Stimulated activated CD4-positive, alpha-beta T cell treated with anti-CD3 and anti-CD28 coated beads, TNF-alpha, amount 100 ng/mL, for 24 hours (primary cell): ENCODE data around the gene PHLDB3.
A peak's percentile ranks its signal among the peaks of the same experiment; 100 is the strongest.
"Not testable (repeated sequence)": the region's sequence is repeated elsewhere in the genome, so short reads cannot be mapped to it uniquely, and the experiment has no call there.

Experiments
- DNase-seq, 3 experiments: peaks; one replicate each; pipeline ENCODE4 v3.0.0-alpha.2; 2020; ENCODE audit warnings: low read depth in 3 of 3

PHLDB3 gene

DNA sequence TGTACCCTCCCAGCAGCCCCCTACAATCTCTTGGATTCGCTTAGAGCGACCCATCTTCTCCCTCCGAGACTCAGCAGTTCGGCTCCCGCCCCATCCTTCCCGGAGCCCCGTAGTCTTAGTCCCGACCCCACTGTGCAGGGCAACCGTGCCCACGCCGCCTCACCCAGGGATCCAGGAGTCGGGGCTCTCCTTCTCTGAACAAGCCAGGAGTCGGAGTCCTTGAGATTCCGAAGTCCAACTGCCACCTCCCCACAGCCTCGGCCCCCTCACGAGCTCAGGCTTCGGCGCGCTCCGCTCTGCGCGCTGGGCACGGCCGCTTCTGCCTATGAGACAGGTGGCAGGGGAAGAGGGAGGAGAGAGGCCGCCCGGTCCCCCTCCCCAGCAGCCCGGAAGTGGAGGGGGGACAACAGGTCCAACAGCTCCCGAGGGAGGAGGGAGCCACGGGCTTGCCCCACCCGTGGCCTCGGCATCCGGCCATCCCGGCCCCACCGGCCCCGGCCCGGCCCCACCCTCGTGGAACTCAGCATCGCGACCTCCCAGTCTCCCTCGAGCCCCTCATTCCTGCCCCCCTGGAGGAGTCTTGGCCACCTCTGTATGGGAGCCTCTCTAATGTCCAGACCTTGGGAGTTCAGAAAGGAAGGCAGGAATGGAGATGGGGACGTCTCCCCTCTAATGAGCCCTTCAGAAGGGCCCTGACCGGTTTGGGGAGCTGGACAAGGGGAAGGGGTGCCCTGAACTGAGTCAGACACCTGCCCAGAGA lies at the start of gene PHLDB3:
PHLDB3 (minus strand) TSS at position 321 of the 760 bp plus-strand sequence. CDS start 628 bp downstream, outside the sequence.
- DNase-seq = peak in 1 of 3 experiments; percentile 37

DNA sequence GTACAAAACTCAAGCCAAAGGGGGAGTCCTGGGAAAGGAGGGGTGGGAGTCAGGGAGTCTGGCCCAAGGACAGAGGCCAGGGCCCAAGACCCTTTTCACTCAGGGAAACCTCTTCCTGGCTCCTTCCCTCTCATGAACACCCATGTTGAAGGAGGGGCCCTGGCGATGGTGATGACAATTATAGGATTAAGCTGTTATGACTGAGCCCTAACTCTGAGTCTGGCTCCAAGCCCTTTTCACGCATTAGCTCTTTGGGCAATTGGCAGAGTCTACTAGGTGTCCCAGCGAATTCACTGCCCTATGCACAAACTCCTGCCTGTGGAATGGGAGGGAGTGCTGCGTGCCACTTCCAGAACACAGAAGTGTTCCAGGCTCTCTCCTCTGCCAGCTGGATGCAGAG lies 49.1 kb upstream of the PHLDB3 start:
- no peak for DNase-seq

DNA sequence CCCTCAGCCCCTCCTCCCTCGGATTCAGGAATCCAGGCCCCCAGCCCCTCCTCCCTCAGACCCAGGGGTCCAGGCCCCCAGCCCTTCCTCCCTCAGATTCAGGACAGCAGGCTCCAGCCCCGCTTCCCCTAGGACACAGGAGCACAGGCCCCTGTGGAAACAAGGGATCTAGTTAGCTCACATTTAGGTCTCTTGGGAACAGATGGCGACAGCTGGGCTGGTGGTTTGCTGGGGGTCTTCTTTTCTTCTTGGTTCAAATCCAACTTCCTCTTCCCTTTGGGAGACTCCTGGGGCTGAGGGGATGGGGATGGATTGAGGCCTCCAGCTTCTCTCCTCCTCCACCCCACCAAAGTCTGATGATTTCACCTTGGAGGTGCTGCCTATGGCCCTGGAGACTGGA lies 48.1 kb upstream of the PHLDB3 start:
- DNase-seq = no peak

DNA sequence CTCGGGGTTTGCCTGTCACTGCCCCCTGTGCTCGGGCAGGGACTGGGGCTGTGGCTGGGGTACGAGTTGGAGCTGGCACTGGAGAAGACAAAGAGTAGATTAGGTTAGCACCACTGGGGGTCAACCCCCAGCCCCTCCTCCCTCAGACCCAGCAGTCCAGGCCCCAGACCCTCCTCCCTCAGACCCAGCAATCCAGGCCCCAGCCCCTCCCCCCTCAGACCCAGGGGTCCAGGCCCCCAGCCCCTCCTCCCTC lies 47.6 kb upstream of the PHLDB3 start:
- no peak for DNase-seq

DNA sequence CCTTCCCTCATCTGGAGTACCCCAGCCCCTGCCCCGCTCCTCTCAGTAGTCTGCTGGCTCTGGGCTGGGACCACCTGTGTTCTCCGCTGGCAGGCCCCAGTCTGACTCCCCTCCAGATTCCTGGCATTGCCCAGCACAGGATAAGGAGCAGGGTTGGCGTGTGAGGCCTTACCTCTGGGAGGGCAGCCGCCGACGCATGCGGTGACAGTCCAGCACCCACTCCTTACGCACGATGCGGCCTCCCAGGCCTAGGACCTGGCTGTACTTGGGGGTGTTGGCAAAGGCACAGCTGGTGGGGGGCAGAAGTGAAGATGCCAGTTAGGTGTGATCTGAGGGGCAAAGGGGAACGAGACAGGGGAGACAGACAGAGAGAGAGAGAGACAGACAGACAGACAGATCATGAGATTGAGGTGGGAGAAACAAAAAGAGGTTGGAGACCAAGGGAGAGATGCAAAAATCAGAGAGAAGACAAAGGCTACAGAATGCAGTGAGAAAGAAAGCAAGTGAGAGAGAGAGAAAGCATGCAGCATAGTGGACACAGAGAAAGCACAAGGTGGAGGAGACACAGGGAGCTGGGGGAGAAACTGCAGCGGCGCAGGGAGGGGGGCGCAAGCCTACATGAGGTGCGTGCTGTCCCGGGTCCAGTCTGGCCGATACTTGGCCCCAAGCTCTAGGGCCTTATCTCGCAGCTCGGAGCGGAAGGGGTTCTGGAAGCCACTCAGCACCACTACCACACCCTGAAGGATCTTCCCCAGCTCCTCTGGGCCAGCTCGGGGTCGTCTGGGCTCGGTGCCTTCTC lies 47.1 kb upstream of the PHLDB3 start:
- no peak for DNase-seq

DNA sequence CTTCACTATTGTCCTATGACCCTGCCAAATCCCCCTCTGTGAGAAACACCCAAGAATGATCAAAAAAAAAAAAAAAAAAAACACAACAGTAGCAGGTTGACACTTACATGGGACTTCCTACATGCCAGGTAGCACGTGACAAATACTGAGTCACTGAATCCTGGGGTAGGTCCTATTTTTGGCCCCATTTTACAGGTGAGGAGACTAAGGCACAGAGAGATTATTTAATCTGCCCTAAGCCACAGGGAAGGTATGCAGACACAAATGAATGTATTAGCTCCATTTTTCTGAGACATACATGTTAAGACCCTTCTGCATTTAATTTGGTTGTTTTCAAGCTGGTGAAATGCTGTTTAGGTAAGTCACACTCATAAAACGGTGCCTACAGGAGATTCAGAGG lies 44.2 kb upstream of the PHLDB3 start:
- no peak for DNase-seq

DNA sequence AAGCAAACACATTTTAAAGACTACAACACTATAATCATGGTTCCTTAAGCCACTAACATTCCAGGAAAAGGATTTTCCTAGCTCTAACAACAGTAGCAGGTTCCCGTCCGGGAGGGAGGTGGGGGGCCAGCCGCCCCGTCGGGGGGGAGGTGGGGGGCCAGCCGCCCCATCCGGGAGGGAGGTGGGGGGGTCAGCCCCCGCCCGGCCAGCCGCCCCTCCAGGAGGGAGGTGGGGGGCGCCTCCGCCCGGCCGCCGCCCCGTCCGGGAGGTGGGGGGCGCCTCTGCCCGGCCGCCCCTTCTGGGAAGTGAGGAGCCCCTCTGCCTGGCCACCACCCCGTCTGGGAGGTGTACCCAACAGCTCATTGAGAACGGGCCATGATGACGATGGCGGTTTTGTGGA lies 43.4 kb upstream of the PHLDB3 start:
- DNase-seq = not testable (repeated sequence)

DNA sequence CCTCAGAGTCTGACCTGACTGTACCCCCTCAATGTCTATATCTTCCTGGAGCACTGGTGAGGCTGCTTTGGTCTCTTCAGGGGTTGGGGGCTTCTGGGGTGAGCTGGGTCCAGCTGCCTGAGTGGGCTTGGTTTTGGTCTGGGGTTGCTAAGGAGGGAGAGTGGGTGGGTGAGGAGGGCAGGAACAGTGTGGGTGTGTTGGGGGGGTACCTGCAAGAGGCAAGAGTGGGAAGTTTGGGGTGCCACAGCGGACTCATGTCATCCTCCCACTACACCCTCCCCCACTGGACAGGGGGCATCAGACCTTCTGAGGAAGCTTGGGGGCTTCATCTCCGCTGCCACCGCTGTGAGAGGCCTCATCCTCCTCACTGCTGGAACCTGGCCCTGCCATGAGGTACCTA lies 42.0 kb upstream of the PHLDB3 start:
- DNase-seq = no peak

DNA sequence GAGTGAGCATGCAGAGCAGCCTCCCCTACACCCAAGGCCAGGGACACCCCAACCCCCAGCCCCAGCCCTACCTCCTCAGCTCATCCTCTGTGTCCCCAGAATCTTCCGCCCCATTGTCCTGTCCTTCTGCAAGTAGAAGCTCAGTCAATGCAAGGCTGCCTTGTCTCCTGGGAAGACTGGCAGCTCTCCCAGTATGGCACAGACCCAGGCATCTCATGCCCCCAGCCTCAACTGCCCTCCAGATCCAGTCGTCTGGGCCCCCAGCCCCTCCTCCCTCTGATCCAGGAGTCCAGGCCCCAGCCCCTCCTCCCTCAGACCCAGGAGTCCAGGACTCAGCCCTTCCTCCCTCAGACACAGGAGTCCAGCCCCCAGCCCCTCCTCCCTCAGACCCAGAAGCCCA lies 41.4 kb upstream of the PHLDB3 start:
- no peak for DNase-seq

DNA sequence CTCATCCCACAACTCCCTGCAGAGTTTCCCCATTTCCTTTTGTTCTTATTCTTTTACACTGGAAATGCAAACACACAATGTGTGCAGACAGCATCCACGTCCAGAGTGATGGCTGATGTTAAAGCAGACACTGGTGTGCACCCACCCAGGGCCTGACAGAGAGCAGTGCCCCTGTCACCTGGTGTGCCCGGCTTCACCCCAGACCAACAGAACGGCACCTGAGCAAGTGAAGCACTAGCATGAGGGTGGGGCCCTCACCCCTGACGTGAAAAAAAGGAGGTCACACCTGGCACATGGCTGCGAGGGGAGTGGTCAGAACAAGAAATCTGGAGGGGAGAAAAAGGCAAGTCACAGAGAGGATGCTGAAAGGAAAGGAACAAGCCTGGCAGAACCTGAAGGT lies 40.7 kb upstream of the PHLDB3 start:
- no peak for DNase-seq

DNA sequence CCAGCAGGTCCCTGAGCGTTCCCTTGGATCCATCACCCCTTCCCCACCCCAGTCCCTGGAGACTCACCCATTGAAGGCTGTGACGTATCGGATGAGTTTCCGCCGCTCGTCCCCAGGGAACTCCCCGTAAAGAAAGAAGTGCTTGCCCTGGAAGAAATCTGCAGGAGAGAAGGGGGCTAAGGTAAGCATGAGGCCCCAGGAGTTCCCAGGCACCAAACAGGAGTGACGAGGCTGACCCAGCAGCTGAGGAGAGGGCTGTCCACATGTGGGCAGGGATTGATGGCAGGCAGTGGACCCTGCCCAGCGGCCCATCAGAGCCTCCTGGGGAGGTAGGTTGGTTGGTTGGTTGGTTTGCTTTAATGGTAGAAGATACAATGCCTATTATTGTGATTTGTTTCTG lies 39.5 kb upstream of the PHLDB3 start:
- DNase-seq = no peak

DNA sequence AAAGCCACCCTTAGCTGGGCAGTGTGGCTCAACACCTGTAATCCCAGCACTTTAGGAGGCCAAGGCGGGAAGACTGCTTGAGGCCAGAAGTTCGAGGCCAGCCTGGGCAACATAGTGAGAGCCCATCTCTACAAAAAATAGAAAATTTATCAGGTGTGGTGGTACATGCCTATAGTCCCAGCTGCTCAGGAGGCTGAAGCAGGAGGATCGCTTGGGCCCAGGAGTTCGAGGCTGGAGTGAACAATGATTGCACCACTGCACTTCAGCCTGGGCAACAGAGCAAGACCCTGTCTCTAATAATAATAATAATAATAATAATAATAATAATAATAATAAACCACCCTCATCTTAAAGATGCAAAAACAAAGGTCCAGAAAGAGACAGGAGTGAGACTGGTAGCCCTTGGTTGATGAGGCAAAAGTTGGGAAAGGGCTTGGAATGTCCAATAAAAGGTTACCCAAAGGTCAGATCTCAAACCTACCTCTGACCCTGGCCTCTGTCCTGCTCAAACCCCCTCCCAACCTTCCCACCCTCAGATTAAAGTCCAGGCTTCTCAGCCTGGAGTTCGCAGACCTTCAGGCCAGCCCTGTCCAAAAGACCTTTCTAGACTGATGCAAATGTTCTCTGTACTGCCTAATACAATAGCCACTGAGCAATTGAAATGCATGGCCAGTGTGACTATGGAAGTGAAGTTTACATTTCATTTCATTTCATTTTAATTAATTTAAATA lies 37.5 kb upstream of the PHLDB3 start:
- DNase-seq = no peak

DNA sequence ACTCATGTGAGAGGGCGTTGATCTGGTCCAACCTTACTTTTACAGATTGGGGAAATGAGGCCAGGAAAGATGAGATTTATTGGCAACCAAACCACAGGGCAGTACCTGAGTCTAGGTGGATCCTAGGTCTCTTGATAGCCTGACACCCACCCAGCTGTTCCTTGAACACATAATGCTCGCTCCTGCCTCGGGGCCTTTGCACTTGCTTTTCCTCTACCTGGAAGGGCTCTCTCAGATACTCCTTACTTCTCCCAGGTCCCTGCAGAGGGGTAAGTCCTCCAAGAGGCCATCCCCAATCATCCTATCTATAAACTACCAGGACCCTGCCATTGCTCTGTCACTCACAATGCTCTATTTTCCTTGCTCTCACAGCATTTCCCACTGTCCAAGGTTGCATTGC lies 35.8 kb upstream of the PHLDB3 start:
- no peak for DNase-seq

DNA sequence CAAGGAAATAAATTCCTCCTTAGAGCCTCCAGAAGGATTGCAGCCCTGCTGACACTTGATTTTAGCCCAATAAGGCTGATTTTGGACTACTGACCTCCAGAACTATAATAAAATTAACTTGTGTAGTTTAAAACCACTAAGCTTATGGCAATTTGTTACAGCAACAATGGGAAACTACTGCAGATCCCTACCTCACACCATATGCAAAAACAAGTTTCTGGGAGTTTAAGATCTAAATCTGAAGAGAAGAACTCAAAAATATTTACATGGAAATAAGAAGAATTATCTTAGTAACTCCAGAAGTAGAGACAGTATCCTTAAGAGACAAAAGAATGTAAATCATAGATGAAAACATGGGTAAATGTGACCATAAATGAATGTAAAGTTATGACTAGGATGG lies 34.4 kb upstream of the PHLDB3 start:
- no peak for DNase-seq

DNA sequence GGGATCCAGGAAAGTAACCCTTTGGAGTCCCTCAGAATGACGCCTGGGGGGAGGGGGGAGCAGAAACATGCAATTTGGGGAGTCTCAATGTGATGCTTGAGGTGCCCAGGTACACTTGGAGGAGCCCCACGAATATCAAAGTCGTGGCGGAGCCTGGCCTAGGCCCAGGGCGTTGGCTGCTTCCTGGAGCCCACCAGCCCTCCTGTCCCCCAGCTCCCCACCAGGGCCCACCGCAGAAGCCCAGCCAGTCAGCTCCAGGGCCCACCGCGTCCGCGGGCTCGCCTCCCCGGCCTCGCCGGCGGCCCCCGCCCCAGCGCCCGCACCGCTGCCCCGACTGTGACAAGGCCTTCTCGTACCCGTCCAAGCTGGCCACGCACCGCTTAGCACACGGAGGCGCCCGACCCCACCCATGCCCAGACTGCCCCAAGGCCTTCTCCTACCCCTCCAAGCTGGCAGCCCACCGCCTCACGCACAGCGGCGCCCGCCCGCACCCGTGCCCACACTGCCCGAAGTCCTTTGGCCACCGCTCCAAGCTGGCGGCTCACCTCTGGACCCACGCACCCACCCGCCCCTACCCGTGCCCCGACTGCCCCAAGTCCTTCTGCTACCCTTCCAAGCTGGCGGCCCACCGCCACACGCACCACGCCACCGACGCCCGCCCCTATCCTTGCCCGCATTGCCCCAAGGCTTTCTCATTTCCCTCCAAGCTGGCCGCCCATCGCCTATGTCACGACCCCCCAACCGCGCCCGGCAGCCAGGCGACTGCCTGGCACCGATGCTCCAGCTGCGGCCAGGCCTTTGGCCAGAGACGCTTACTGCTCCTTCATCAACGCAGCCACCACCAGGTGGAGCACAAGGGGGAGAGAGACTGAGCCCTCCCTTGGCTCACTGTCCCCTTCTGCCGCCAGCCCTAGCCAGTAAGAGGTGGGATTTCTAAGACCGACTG lies 30.5 kb upstream of the PHLDB3 start:
- DNase-seq = no peak

DNA sequence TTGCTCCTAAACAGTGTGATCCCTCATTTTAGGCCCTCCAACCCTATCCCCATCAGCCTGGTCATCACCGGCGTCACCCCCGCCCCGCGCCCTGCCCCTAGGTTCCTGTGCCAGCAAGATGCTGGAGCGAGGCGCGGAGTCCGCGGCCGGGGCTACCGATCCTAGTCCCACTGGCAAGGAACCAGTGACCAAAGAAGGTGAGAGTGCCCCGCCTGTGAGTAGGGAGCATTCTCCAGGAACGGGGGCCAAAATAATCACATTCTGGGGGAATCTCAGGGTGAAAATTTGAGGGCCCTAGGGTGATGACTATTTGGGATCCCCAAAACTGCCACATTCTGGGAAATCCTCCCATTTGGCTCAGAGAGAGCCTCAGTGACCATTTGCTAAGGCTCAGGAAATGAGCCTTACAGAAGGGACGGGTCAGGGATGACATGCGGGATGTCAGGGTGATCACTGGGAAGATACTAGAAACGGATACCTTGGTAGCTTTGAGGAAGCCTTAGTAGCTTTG lies 29.8 kb upstream of the PHLDB3 start:
- DNase-seq = no peak

DNA sequence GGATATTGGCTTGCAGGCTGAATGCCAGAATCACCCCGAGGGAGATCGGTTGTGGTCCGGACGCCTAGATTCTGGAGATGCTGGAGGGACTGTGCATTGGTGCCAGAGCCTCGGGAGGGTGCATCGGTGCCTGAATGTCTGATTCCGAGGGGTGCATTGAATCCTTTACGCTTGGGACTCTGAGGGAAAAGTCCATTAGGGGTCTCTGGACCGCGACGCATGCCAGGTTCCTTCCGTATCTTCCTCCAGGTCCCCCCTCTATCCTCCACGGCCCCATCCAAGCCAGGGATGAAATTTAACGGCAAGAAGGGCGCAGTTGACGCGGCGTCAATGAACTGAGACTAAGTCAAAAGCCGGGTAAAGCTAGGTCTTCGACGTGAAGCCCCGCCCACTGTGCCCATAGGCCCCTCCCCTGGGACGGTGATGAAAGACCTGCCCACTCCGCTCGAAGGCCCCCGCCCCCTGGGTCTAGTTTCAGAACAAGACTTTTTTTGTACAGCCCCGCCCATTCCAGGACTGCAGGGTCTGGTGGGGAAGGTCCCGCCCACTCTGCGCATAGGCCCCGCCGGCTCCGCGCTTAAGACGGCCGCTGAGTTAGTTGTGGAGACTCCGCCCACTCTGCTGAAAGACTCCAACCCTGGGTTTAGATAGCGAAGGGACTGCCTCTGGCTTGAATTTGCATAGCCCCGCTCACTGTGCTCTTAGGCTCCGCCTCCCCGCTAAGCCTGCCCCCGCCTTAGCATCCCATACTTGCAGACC lies 29.2 kb upstream of the PHLDB3 start:
- DNase-seq = peak; percentile 79 to 94 (median 84)

DNA sequence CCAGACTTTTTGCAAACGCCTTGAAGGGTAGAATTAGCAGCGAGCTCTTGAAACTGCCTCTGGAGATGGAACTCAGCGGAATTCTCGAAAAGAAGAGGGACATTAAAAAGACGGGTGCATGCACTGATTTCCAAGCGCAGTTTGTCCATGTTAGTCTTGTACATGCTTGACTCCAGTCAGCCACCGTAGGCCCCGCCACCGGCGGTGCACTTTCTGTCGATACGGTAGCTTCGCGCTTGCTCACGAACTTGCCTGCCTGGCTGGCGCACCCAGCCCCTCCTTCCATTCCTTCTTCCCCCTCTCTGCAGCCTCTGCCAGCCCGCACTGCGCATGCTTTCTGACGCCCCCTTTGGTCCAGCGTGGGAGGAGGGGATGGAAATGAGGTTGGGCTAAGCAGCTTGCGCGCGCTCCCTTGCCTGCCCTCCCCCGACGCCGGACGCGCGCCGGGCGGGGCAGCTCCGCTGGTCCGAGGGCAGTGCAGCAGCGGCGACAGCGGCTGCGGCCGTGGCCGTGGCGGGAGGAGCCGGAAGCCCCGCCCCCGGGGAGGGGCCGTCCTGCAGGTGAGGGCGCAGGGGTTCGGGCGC lies 28.5 kb upstream of the PHLDB3 start, which contains the start of gene ZNF575:
ZNF575 (plus strand) TSS at position 227 of the 584 bp plus-strand sequence. CDS start 1,235 bp downstream, outside the sequence.
- DNase-seq = peak; percentile 71 to 91 (median 74)

DNA sequence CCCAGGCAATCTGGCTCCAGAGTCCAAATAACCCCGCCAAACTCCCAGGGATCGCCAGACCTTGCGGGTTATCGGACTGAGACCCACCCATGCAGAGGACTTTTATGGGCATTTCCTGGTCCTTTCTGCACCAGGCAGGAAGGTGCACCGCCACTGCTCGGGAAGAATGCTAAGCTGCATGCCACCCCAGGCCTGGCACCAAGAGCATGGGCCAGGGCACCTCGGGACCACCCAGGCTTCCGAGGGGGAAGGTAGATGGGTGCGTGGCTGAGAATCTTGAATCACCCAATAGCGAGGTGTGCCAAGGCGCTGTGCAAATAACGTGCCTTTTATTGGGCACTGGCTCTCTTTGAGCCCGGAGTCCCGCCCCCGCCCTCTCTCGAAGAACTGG lies 28.0 kb upstream of the PHLDB3 start:
- DNase-seq = no peak
